ENCODE measurements around the gene TANGO6.

Gene TANGO6

DNA sequence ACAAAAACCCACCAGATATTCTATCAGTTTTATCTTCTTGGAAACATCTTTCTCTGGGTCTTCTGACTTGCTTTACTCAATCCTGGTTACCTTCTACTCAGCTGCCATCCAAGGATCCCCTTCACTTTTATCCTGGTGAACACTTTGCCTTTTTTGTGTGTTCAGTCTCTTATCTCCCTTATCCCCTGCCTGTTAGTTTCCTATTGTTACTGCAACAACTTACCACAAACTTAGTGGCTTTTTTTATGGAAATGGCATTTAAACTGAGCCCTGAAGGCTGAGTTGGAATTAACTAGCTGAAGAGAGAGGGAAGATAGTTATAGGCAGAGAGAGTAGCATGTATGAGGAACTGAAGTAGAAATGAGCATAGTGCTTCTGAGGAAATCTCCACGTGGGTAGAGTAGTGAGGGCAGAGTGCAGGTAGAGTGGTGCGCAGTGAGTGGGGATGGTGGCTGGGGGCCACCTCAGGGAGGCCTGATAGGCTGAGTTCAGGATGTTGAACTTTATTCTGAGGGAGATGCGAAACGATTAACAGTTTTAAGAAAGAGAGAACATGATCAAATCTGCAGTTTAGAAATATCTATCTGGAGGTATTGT lies 26.3 kb downstream of the TANGO6 start:
- DNase-seq = no peak

DNA sequence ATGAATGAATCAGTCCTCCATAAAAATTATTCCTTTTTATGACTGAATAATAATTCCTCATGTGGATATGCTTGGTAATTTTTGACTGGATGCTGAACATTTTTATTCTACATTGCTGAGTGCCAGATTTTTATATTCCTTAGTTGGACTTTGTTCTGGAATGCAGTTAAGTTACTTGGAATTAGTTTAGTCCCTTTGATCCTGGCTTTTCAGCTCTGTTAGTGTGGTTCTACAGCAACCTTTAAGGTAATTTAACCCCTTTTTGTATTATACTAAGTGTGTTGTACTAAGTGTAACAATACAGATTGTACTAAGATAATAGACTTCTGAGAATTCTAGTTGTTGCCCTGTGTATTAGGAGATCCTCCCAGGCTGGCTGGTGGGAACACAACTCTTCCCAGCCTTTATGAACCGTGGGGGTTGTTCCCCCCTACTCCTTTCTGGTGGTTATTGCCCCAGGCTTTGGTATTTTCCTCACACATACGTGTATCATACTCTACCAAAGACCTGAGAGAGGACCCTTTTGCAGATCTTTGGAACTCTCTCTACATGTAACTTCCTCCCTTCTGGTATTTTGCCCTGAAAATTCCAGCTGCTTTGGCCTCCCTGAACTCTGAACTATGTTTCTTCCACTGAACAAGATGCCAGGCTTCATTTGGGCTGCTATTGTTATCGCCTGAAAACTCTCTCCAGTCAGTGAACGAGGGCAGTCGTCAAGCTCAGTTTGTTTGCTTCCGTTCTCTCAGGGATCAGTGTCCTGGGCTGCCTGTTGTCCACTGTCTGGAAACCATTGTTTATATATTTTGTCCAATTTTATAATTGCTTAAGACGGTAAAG lies 30.5 kb downstream of the TANGO6 start:
- no peak for DNase-seq

DNA sequence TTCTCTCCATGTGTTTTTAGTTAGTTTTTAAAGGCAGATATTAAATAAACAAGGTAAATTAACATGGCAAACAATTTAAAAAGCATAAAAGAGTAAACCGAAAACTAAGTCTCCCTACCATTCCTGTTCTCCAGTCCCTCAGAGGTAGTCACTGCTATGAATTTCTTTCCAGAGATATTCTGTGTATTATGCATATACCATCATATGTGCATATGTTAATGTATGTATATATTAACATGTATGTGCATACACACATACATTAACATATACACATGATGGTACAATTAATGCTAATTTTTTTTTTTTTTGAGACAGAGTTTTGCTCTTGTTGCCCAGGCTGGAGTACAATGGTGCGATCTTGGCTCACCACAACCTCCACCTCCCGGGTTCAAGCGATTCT lies 32.5 kb downstream of the TANGO6 start:
- DNase-seq = no peak

DNA sequence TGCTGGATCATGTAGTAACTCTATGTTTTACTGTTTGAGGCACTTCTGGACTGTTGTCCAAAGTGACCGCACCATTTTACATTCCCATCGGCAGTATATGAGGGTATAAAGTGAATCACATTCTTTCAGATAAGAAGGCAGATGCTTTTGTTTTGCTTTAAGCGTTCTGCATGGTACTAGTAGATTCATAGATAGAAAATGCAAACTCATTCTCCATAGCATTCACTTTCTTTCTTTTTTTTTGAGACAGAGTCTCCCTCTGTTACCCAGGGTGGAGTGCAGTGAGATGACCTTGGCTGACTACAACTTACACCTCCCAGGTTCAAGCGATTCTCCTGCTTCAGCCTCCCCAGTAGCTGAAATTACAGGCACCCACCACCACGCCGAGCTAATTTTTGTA lies 40.4 kb downstream of the TANGO6 start:
- DNase-seq = no peak

DNA sequence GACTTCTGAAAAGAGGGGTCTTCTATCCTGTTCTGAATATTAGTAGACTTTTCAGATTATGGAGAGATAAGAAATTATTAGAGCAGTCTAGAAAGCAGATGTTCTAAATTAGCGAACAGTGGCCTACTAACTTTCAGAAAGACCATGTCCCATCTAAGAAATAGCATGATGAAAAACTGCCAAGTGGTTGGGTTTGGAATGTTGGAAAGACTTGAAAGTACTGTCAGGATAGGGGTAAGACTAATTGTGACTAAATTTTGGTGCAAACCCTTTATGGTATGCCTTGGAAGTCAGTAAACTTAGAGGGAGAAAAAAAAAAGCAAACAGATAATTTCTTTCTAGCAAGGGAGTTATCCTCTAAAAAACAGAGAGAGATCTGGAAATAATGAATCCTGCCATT lies 41.1 kb downstream of the TANGO6 start:
- no peak for DNase-seq

DNA sequence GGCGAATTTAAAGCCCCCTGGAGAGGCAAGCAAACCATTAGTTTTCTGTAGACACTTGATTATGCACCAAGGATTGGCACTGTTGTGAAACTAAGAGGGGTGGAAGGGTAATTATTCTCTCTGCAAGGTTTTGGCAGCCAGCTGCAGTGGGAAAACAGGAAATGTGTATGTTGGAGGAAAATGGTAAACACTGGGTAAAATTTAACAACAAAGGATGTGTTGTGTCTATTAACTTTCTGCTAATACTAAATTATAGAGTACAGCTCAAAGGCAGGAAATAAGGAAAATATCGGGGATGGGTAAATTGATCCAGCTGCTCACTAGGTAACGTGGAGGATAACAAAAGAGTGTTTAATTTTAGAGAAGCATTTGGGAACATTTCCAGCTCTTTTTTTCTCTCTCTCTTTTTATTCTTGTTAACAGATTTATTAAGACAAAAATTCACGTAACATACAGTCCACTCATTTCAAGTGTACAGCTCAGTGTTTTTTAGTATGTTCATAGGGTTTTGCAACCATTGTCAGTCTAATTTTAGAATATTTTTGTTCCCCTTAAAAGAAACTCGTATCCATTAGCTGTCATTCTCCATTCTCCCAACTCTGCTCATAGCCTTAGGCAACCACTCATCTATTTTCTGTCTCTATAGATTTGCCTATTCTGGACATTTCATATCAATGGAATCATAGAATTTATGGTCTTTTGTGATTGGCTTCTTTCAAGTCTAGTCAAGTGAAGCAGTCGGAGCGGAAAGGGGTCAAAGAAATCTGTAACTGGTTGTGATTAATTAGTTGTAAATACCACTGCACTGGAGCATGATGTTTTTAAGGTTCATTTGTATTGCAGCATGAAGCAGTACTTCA lies 41.8 kb downstream of the TANGO6 start:
- DNase-seq = no peak

DNA sequence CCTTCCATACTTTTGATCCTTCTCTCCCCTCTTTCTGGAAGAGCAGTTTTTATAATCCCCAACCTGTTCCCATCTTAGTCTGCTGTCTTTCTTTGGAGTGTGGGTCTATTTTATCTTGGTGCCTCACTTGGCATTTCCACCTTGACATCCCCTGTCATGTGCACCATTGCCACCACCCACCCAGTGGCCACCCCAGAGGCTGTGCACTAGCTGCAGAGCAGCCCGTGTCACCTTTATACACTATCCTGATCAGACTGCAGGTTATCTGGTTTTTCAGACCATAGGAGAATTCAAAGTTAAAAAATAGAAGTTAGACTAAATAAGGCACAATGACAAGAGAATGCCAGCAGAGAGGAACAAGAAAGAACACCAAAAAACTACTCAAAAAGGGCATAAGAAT lies 43.8 kb downstream of the TANGO6 start:
- DNase-seq = no peak

DNA sequence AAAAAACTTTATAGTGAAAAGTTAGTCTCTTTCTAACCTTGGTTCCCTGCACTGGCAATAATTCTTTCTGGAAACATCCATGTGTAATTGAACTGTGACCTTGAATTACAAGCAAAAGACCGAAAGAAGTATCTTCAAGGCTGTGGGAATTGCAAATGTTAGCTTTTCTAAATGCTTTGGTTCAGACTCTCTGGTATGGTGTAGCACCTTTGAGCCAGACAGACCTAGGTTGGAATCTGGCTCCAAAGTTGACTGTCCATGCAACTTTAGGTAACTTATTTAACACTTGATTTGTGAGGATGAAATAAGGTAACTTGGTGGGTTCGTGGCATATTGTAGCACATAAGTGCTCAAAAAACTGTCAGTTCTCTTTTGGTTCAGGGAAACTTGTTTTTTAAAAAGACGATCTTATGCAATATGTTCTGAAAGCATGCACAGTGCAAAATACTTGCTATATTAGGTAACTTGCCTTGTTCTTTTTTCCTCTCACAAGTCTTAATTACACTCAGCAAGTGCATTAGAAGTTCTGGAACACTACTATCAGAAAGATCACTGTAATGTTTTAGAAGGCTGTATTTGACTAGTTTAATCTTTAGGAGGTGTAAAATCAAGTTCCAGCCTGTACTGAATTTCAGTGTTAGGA lies 46.3 kb downstream of the TANGO6 start:
- no peak for DNase-seq

DNA sequence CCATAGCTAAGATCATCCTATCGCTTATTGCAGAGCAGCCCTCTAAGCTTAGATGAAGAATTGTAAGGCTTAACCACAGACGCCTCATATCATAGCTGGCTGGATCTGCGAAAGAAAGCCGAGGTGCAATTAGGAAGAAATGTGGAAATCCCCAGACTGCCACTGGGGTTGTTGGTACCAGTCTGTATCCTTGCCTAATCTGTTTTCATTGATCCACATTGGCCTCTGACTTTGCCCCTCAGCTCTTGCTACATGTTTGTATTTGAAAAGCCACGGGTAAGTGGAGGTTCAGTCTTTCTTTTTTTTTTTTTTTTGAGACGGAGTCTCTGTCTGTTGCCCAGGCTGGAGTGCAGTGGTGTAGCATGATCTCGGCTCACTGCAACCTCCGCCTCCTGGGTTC lies 48.9 kb downstream of the TANGO6 start:
- no peak for DNase-seq

DNA sequence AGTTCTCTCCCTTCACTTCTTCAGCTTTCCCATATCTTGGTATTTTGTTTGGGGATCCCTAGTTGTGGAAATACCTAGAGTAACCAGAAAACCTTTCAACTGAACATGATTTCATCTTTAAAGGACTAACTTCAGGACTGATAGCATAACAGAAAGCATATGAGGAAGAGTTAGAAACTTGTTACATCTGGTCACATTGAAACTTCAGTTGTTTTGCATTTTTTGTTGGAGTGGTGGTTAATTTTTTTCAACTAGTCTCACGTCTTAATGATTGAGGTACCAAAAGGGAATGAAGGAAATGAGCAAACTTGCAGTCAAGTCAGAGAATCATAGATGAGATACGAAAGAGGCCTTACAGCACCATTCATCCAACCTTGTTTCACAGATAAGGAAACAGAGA lies 49.6 kb downstream of the TANGO6 start:
- DNase-seq = no peak

DNA sequence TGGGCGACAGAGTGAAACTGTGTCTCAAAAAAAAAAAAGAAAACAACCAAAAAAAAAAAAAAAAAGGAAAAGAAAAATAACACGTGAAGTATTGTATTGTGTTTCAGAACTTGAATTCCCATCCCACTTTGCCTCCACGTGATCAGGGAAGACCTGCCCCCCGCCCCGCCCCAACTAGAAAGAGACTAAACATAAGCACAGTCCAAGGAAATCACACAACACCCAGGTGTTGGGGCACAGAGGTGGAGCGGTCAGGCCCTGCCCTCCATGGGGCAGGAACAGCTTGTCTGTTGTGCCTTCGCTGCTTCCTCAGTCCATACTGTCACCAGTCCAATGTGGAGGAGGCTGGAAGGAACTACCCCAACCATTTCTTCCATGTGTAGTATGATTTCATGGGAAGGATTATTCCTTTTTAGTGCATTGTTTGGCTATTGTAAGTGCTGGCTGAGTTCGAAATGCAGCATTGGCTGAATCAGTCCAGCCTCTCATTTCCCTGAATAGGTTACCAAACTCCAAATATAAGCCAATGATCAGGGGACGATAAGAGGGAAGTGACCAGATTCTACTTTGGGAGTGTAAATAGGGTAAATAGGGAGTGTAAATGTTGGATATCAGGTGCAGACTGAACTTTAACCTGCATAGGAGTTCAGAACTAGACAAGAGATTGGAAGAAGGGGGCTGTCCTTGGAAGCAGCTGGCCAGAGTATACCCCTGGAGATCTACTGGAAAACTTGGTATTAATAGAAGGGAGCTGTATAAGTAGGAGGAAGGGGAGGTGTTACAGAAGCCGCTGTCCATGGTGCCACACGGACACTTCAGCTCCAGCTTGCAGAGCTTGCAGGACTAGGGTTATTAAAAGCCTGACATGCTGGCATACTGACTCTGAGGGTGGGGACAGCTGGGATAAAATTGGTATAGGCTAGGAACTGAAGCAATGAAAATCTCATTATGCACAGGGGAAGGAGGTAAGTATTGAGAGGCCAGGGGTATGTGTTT lies 50.7 kb downstream of the TANGO6 start:
- no peak for DNase-seq

DNA sequence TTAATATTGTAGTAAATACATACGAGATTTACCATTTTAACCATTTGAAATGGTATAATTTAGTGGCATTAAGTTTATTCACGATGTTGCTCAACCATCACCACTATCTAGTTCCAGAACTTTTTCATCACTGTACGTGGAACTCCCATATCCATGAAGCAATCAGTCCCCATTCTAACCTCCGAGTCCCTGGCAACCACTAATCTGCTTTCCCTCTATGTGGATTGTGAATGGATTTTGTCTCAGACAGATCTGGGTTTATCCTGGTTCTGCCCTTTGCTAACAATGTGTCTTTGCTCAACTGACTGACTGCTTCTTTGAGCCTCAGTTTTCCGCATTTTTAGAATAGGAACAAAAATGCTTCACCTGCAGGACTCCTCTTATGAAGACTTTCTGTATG lies 51.4 kb downstream of the TANGO6 start:
- DNase-seq = no peak

DNA sequence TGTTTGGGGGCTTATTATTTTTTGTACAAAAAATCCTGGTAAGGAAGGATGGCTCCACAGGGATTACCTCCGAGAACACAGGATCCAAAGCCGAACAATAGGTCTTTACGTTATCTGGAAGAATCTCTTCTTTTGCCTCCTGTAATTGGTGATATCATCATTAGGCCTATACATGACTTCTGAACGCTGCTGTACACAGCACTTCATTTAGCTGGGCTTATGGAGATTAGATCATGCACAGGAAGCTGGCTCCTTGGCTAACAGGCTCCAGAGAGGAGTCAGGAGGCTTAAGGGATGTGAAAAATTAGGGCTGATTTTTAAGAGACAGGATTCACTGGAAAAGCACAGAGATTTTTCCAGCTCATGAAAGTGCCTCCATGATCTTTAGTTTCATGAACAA lies 54.7 kb downstream of the TANGO6 start:
- no peak for DNase-seq

DNA sequence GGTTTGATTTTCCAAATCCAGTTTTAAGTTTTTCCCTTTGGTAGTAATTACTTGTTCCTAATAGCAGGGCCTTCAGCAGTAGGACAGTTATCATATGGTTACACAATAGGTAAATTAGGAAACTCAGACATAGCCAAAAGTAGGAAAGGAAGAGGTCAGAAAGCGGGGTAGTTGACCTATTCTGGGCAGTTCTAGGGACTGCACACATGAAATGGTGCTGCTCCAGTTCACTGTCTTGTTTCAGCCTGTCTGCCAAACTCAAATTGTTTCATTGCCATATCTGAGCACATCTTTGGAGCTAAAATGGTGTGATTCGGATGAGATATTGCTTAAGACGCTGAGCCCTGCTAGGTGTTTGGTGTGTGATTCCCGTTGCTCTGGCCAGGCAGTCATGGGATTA lies 56.7 kb downstream of the TANGO6 start:
- no peak for DNase-seq

DNA sequence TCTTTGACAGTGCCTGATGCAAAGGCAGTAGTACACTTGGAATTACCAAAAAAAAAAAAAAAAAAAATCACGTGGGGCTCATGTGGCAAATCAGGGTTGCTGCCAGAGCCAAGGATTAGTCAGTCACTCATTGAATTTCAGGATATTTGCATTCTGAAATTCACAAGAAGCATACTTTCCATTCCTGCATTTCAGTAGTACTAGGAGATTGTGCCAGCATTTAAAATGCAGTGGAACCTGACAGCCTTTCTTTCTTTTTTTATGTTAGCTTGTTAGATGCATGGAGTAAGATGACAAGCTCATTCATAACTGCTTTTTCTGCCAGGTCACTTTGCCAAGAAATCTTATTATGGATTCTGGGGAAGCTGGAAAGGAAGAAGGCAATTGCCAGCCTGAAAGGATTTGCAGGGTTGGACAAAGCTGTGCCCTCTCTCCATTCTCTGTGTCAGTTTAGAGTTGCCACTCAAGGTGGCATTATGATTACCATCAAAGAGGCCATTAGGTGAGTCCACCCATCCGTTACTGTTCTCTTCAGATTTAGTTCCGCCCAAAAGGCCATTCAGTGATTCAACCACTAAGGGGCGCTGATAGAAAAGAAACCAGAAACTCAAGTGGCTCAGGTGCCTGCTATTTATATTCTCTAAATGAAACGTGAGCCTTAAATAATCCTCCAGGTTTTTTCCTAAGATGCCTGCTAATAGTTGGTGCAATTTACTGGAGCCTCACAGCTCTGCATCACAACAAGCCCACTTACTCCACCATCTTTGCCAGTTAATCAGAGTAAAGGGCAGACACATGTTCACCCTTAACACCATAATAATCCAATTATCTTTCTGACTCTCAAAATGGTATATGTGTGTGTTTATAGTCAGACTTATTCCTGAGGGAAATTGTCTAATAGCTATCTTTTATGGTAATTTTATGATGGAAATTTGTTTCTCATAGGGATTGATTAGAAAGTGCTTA lies 59.0 kb downstream of the TANGO6 start:
- no peak for DNase-seq

DNA sequence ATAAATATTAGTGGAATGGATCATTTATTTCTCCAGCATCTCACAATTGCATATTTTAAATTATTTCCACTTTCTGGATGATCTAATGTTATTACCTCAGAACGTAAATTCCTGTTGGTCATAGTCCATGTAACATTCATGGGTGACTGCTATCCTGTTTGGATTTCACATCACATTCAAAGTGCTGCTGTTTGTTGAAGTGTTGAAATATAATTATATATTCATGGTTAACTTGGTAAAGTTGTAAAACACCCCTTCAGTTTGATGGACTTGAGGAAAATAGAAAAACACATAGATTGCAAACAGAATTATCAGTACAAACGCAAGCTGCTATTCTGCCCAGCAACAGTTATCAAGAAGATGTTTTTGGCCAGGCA lies 59.6 kb downstream of the TANGO6 start:
- no peak for DNase-seq

DNA sequence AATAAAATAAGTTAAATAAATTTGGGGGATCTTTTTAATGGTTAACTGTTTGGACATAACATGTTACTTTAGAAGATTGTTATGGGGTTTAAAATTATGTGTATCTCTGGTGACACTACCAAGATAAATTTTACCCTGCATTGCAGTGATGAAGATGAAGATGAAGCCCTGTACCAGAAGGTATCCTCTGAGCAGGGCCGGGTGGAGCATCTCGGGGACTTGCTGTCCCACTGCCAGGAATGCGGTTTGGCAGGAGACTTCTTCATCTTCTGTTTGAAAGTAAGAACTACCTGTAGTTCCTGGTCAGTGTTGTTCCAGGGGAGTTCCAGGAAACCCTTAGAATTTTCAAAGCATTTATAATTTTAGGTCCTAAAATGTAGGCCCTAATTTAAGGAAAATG lies 64.0 kb downstream of the TANGO6 start:
- DNase-seq = no peak

DNA sequence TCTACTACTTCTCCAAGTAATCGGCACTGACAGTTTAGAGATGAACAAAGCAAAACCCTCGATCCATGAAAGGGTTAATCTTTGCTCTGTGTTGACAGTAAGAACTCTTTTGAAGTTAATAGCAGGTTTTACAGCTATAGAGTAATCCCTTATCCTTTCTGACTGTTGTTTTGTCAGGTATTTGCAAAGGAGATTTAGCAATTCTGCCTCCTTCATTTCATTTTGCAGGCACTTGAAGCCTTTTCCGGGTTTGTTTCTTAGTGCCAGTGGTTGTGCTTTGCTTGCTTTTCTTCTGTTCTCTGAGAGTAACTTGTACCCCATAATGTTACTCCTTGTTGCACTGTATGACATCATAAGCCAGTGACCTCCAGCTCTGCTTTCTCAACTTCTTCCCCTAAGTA lies 64.5 kb downstream of the TANGO6 start:
- no peak for DNase-seq

DNA sequence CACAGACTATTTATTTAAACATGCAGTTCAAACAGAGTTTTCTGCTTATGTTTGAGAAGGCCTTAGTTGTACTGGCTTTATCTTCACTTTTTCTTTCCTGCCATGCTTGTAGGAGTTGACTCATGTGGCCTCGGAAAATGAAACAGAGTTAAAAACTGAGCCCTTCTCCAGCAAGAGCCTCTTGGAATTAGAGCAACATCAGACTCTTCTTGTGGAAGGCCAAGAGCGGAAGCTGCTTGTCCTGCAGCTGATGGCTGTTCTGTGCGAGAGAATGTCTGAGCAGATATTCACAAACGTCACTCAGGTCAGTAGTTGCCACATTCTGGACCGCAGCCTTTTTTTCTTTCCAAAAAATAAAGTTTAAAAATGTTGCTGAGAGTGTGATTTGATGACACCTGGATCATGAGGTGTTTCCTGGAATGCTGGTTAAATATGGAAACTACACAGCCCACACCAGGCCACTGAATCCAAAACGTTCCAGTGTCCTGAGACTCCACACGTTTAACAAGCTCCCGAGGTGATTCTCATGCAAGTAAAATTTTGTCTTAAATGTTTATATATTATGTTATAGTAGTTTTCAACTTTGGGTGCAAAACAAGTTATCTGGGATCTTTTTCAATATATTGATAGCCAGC lies 65.9 kb downstream of the TANGO6 start:
- DNase-seq = no peak

DNA sequence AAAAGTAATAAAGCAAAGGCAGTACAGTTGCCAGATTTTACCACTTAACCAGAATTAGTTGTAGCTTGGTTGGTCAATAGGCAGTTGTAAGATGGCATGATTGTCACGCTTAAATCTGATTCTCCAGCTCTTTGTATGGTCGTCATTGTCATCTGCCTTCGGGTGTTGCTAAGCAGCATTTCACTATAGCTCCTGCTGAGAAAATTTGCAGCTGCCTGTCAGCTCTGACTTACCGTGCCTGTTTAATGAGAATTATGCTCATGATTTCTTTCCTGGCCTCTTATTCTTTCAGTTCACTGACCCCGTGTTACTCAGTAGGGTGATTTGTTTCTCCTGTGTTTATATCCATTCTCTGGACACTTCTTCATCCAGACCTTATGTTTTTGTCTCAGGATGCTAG lies 66.7 kb downstream of the TANGO6 start:
- DNase-seq = no peak

All from activated CD8-positive, alpha-beta memory T cell treated with anti-CD3 and anti-CD28 coated beads, Interleukin-2, amount 50 U/mL, for 4 hours (primary cell).